HK-2 (cell line): ENCODE measurements around the gene RERE.

Source experiments
- DNase-seq: peaks from one replicate; pipeline ENCODE4 v3.0.0-alpha.2; 2018; ENCODE audit not compliant: unreplicated experiment

The RERE gene

DNA sequence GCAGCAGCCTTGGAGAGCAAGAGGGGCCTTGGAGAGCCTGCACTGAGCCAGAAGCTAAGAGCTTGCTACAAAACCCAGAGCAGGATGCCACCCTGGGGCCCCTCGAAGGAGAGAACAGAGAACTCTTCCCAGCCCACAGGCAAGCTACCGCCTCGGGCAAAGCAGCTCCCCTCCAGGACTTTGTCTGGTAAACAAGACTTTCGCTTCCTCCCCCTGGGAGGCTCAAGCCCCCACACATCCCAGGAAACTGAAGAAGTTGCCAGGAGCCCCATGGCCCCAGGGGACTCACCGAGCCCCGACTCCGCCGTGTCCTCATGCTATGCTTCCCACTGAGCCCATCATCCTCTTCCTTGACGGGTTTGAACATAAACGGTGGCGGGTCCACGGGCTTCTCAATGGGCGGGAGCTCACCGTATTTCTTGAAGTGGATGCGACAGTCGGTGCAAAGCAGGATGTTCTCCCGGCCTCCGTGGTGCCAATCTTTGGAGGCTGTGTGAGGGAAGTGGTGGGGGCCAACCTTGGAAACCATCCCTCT is 453.6 kb downstream of the RERE start:
- no peak for DNase-seq

DNA sequence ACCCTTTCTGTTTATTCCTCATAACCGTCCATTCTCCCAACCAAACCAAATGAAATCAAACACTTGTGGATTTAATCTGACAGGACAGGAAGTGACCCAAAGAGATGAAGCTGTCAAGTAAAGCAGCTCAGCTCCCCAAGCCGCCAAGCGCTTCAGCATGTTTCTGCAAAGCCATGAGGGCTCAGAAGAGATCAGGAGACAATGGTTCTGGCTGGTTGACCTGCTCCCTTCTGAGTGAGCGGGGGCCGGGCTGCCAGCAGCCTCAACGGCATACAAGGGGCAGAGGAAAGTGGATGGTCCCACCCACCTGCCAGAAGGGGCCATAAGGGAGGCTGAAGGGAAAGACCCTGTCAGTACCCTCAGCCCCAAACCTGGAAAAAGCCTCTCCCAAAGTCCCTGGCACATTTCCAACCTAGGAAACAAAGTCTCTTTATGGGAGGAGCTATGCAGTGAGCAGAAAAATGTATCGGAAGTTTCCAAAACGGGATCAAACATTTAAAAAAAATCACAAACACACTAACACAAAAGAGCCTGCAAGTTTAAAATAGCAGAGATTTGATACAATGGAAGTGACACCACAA is 454.2 kb downstream of the RERE start:
- DNase-seq = no peak

DNA sequence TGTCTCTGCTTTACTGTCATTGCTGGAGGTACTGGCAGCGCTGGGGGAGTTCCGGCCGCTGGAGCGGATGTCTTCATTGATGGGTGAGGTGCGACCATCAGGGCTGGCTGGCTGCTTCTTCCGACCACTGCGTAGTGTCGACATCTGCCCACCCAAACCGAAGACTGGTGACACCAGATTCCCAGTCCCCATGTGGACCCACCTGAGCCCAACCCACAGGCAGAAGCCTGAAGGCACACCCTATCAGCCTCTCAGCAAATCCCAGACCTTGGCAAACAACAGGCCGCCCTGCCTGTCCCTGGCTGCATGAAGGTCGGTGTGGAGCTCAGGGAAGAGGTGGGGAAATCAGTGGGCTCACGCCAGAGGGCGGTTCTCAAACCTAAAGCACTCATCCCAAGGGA is 454.7 kb downstream of the RERE start:
- no peak for DNase-seq

DNA sequence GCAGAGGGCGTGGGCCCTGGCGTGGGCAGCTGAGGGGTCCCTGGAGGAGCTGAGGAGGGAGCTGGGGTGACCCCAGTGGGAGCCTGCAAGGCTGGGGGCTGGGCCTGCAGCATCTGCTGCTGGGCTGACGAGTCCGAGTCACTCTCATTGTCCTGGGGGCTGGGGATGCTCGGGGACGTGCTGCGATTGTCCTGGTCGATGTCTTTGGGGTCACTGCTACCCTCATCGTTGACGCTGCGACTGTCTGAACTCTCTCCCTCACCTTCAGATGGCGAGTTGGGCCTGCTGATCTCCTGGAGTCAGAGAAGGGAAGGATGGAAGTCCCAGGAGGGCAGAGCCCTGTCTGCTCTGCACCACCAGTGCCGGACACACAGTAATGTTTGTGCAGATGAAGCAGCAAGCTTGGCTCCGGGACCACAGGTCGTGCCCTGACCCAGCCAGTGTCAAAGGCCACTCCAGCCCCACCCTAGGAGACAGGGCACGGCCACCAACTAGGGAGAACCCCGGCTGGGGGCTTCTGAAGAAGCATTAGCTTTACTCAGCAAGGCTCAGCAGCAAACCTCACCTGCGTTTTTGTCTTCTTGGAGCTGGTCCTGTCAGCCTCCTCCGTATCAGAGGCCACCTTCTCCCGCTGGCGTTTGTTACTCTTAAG is 456.1 kb downstream of the RERE start:
- DNase-seq = no peak

DNA sequence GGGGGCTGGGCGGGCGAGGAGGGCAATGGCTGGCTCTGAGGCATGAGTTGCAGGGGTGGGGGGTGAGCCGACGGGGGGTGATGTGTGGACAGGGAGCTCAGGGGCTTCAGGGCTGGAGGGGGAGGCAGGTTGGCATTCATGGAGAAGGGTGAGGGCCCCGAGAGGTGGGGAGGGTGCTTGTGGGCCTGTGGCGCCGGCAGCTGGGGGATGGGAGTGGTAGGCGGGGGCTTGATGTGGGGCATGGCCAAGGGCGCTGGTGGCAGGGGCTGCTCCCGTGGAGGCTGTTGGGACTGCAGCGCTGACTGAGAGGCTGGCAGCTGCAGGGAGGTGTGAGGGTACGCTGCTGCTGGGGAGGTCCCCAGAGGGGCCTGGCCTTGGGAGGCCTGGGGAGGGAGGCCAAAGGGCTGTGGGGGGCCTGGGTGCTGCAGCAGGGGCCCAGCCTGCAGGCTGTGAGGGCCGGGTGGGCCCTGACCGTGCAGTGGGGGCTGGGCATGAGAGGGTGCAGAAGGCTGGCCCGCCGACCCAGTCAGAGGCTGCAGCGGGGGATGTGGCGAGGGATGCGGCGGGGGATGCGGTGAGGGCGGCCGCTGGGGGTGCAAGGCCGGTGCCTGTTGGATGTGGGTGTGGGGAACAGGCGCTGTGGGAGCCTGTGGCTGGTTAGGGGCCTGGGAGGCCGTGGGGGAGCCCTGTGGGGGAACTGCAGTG is 456.8 kb downstream of the RERE start:
- DNase-seq = no peak

DNA sequence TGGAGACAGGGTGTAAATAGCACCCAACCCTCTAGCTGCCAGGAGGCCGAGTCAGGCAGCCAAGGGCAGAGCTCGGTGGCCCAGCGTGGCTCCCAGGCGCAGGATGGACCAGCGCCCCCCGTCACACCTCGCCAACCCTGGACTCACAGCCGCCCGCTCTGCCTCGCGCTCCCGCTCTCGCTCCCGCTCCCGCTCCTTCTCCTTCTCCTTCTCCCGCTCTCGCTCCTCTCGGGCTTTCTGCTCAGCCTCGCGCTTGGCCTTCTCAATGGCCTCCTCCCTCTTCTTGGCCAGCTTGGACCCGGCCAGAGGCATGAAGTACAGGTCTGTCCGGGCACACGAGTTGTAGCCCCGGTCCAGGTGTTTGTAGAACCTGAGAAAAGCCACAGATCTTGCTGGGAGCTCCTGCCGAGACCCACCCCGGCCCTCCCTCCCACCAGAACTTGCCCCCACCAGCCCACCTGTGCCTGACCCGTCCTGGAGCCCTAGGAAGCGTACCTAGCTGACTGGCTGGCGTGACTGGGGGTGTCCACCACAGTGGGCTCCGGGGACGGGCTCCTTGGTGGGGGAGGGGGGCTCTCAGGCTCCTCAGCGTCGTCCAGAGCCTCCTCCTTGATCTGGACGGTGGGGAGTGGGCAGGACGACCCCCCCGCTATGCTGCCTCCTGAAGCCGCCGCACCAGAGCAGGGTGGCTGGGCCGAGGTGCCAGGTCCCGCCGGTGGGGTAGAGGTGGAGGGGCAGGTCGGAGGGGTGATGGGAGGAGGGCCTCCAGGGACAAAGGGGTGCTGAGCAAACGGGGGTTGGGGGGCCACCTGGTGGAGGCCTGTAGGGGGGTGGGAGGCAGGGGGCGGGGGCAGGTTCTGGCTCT is 457.6 kb downstream of the RERE start:
- no peak for DNase-seq

DNA sequence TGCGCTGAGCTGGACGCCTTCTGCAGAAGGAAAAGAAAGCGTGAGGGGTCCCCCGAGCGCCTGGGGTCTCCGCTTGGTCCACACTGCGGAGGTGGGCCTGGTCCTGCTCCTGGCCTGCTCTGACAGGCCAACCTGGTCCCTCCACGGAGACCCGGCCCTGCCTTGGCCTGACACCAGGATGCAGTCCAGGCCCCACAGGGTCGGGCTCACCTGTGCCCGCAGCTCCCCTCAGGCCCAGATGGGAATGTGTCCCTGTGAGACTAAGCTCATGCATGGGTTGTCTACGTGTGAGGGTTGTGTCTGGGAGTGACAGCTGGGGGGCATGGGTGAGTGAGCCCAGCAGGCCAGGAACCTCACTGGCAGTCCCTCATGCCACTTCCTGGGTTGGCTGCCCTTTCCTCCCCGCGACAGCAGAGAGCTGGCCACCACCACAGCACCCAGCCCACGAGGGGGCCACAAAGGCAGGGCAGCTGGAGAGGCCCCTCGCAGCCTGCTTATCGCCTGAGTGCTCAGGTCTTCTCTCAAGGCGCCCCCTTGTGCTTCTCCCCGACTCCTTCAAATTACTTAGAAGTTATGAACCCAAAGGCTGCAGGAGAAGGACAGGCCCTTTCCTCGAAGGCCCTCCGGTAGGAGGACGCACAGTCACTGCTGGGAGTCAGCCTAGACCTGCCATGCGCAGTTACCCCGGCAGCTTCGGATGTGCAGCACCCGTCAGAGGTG is 458.4 kb downstream of the RERE start:
- DNase-seq = no peak

DNA sequence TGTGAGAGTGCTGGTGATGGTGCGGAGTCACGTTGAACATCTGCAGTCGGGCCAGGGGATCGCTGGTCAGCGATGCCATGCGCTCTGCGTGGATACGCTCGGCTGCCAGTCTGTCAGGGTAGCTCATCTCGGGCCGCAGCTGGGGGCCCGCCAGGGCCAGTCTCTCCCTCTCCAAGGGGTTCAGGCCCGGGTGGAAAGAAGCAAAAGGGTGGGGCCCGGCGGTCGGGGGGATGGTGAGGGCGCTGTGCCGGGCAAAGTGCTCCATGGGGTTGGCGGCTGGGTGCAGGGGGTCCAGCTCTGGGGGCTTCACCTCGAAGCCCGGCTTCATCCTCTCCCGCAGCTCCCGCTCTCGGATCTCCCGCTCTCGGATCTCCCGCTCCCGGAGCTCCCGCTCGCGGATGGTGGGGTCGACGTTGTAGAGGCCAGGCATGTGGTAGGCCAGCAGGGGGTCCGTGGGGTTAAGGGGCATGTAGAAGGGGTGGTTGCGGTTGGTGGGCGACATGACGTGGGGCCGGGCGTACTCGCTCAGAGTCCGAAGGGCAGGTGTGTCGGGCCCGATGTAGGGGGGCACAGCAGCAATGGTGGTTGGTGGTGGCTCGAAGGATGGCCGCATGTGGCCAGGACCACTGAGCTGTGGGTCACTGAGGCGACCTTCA is 459.1 kb downstream of the RERE start:
- no peak for DNase-seq

DNA sequence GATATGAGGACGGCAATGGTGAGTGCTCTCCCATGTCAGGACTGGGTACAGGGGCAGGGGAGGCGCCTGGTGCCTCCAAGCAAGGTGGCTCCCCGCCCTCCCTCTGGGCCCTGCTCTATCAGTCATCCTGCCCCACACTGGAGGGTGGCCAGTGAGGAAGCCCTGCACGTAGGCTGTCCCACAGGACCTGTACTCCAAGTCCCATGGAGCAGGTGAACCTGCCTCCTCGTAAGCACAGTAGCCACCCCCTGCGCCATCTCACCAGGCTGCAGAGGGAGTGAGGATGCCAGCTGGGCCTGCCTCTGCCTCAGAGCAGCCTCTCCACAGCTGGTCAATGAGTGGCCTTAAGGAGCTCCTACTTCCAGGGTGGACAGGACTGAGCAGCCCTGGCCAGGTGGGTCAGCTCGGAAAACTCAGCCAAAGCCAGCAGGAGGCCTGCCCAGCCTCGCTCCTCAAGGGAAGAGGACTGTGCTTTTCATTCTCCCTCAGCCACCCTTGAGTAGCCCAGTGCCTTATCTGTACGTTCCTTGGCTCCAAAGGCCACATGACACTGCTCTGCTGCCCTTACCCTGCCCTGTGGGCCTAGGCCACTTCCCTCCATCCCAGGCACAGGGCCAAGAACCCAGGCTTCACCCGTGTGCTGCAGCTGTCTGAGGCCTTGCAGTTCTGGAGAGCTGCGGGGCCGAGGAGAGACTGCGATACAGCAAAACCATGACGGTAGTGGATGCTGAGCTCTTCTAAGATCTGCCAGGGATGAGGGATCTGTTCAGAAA is 459.9 kb downstream of the RERE start:
- DNase-seq = no peak

DNA sequence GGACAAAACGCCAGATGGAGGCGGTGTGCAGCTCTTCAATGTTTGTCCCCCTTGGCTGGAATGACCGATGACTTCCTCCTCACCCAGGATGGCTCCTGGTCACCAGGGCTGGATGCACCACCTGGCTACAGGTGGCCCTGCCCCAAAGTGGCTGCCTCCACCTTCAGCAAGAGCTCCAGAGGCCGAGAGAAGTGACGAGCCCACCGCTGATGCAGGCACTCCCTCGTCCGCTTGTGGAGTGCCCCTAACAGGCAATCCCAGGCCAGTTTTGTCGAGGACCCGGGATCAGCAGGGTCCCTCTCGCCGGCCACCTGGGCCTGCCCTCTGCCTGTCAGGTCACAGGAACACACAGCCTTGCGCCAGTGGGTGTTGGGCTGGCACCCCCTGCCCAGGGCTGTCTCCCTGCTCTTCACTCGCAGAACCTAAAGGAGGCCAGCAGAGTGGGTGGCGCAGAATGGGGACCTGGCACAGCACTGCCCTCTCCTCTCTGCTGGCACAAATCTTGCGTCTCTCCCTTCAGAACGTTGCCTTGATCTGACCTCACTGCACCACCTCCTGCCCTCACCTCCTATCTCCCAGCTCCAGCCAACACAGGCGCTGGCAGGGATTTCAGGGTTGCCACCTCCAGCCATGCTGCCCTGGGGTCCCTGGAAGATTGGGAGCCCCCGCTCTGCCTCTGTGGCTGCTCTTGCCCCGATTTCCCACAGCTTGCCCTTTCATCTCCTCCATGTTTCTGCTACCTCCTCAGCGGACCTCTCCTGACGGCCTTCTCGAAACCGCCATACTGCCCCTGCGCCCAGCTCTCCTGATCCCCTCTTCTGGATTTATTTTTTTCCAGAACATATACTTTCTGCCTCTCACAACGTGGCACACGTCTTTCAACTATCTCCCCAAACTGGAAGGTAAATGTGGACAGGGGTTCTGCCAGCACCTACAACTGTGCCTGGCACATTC is 460.9 kb downstream of the RERE start:
- DNase-seq = no peak

DNA sequence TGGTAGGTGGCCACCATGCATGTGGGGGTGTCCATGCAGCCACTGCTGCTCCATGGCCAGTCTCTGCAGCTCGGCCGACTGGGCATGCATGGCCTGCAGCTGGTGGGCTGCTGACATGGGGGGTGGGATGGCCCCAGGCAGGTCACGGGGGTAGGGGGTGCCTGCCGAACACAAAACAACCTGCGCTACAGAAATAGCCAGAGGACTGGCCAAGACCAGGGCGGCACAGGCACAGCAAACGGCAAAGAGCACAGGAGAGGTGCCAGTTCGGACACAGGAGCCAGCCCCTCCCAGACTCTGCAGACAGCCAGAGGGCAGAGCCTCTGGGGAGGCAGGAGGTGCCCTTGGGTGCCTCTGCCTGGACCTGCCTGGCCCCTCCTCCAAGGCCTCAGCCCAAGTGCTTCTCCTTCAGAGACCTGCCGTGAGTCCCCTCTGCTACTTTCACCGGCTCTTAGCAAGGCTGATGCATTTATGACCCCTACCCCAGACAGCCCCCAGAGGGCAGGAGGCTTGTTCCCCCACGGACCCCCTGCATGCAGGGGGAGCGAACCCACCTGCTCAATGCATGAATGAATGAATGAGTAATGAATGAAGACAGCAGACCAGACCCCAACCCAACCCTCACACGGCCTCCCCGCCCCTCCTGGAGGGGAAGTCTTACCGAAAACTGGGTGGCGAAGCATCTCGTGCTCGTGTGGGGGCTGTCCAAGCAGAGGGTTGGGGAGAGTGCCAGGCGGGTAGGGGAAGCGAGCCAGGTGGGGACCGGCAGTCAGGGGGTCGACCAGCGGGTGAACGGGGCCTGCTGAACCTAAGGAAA is 461.8 kb downstream of the RERE start:
- no peak for DNase-seq

DNA sequence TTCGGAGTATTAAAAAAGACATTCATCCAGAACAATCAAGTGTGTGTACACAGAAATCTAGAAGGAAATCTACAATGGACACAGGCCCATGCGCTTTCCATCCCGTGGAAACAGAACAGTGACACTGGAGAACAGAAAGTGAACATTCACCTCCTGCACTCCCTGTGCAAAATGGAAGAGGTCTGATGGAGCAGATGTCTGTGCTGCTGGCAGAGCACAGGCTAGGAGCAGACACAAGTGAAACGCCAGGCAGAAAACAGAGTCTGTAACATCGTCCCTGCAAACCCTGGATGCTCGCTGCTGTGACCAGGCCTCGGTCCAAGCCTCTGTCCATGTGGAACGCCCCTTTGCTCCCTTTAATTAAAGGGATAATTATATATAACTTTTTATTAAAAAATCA is 463.4 kb downstream of the RERE start:
- no peak for DNase-seq

DNA sequence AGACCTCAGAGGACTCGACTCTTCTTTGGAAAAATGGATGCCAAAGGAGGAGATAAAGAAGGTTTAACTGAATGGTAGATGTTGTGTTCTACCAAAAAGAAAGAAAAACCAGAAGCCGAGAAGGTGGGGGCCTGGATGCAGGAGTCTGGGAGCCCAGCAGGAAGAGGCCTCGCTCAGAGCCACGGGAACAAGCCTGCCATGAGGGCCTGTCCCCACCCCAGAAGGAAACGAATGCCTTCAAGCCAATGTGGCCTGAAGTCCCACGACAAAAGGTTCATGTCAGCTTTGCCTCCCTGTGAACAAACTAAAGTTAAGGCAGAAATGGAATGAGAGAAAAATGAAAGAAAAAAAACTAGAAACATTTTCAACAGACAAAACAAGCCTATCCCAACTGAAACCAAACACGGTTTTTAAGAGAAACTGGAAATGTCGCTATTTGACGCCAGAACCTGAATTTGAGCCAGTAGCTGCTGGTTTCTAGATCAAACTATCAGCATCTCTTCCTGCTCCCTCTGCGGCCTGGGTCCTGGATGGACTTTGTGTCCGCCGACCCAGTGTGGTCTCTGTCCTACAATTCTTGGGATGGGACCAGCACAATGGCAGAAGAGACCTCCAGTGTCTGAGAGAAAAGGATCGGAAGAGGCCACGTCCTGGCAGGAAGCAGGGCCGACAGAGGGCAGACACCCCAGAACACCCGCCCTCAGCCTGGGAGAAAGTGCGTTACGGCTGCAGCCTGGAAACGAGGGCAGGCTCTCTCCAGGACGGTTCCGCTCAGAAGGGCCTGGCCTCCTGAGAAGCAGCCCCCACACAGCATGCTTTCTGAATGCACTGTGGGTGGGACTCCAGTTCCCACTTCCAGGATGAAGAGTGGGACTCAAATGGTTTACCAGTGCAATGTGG is 464.3 kb downstream of the RERE start:
- DNase-seq = no peak

DNA sequence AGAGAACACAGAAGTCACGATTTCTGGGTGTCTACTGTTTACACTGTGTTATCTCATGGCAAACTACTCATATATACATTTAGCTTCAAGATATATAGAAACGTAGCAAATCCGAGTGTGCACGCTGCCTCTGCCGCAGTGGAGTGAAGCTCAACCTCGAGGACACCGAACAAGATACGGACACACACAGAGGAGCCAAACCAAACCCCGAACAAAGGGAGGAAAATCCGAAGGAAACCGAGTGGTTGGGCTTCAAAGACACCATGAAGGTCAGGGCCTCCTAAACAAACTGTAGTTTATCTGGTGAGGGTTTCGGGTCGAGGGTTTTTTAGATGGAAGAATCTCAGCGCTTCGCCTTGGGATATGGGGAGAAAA is 465.0 kb downstream of the RERE start:
- DNase-seq = no peak

DNA sequence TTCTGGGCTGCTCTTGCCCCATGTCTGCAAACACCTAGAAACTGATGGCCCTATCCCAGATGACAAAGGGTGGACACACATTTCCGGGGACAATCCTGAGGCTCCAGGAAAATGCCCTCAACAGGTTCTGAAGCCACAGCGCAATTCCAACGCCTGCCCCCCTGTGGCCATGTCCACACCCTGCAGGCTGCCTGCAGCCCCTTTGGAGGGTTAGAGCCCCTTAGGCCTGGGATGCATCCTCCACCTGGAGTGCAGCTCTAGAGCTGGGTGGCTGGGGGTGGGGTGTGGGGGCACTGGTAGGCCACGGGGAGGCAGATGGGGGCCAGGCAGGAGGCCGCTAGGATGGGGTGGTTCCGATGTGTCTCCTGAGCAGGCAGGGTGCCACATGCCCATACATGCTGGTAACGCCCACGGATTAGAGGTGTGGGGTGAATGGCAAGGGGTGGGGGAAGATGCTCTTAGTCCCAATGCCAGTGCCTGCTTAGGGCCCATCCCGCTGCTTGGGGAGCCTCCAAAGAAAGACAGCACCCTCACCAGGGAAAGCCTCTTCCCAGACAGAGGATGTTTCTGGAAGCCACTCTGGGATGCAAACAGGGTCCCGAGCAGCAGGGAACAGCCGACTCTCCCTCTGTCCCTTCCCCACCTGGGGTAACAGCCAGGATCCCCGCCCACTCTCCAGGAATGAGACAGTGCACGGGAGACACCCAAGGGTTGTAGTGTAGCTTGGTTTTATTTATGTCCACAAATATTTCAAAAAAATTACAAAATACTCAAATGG is 465.6 kb downstream of the RERE start:
- no peak for DNase-seq

DNA sequence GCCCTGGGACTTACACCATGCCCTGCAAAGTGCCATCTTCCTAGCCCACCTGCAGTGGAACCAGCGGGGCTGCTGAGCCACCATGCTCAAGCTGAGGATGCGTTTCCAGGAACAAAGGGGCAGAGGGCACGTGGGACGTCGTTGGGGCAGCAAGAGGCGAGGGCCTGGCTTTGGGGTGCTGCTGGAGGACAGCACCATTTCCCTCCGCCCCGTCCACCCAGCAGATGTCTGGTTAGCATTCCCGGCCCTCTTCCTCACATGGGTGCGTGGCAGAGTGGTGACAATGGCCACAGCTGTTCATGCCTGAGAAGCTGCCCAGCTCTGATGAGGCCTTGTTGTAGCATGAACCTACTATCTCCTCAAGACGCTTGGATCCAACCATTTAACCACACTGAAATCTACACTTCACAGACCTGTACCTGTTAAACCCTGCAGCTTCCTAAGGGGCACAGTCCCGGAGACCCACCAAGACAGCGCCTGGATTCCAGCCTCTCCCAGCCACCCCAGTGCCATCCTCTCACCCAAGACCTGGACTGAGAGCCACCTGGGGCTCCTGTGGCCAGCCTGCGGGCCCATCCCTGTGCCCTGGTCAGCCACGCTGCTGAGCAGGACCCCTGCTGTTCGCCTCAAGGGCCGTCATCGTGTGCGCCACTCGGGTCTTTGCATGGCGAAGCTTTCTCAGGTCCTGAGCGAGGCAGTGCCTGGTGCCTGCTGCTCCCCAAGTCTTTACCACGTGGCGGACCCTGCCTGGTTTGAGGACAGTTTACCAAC is 466.3 kb downstream of the RERE start:
- DNase-seq = no peak
